CD4-positive, alpha-beta T cell treated with Interferon gamma for 1 hour (primary cell): ENCODE results near the gene CTIF.

Source experiments
- DNase-seq: peaks from one replicate; pipeline ENCODE4 v3.0.0-alpha.2; 2020

Gene CTIF

GRCh38 chr18:48623468-48624235 is 84.8 kb downstream of the CTIF start:
- no peak for DNase-seq

- DNase-seq, result no peak
These were observed 86.0 kb downstream of the CTIF start for GRCh38 chr18:48624856-48625255.

- DNase-seq, result no peak
These were observed 88.4 kb downstream of the CTIF start for GRCh38 chr18:48627216-48627615.

GRCh38 chr18:48629730-48630324 is 91.0 kb downstream of the CTIF start:
- no peak for DNase-seq

- DNase-seq, result no peak
These were observed 93.0 kb downstream of the CTIF start for GRCh38 chr18:48631851-48632250.

GRCh38 chr18:48632676-48633257 is 93.9 kb downstream of the CTIF start:
- no peak for DNase-seq

- DNase-seq, result no peak
These were observed 95.7 kb downstream of the CTIF start for GRCh38 chr18:48634491-48634890.

- no peak for DNase-seq
These were observed 96.1 kb downstream of the CTIF start for GRCh38 chr18:48634975-48635374.

GRCh38 chr18:48635806-48636205 is 97.0 kb downstream of the CTIF start:
- DNase-seq, result no peak

GRCh38 chr18:48636436-48636835 is 97.6 kb downstream of the CTIF start:
- no peak for DNase-seq

- DNase-seq, result no peak
These were observed 98.5 kb downstream of the CTIF start for GRCh38 chr18:48637081-48637990.

- no peak for DNase-seq
These were observed 99.6 kb downstream of the CTIF start for GRCh38 chr18:48638451-48638850.

GRCh38 chr18:48638896-48639771 is 100.3 kb downstream of the CTIF start:
- DNase-seq, result no peak

- DNase-seq, result no peak
These were observed 101.1 kb downstream of the CTIF start for GRCh38 chr18:48639772-48640432.

- no peak for DNase-seq
These were observed 101.9 kb downstream of the CTIF start for GRCh38 chr18:48640566-48641270.

- no peak for DNase-seq
These were observed 103.2 kb downstream of the CTIF start for GRCh38 chr18:48641981-48642380.

- no peak for DNase-seq
These were observed 103.7 kb downstream of the CTIF start for GRCh38 chr18:48642503-48642902.

- no peak for DNase-seq
These were observed 104.4 kb downstream of the CTIF start for GRCh38 chr18:48643262-48643661.

- DNase-seq, result no peak
These were observed 105.2 kb downstream of the CTIF start for GRCh38 chr18:48644029-48644428.

- DNase-seq, result no peak
These were observed 106.7 kb downstream of the CTIF start for GRCh38 chr18:48645427-48646002.

- no peak for DNase-seq
These were observed 108.1 kb downstream of the CTIF start for GRCh38 chr18:48646976-48647375.
